HepG2 (cell line): ENCODE results near the gene PBX1.

ENCODE experiments used
- NCOA5 ChIP-seq: sonication (generic); formaldehyde crosslinking; IDR thresholded peaks from 2 replicates; pipeline ENCODE4 v1.4.0; 2020; ENCODE audit warnings: missing genetic modification reagents
- PITX1 ChIP-seq: sonication (generic); formaldehyde crosslinking; IDR thresholded peaks from 2 replicates; pipeline ENCODE4 v1.5.1; 2020; ENCODE audit warnings: mild to moderate bottlenecking, missing genetic modification reagents
- THAP11 ChIP-seq: IDR thresholded peaks from 2 replicates; pipeline ENCODE4 v1.6.1; 2016; ENCODE audit warnings: missing biosample characterization, missing genetic modification reagents
- ZNF224 ChIP-seq: sonication (generic); formaldehyde crosslinking; IDR thresholded peaks from 2 replicates; pipeline ENCODE4 v1.5.0; 2020; ENCODE audit warnings: mild to moderate bottlenecking, missing genetic modification reagents

DNA sequence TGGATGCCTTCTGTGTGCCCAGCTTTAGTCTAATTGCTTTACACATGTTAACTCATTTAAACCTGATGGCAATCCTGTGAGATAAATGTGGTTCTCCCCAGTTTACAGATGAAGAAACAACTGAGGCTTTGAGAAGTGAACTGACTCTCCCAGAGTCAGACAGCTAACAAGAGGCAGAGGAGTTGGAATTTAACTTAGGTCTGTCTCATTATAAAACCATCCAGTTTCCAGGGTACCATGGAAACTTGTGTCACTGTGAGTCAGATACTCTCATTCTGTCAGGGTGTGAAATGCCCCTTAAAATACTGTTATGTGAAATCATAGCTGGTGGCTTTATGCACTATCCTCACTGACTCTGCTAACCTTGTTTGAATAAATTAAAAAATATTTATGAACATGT, 206.6 kb downstream of the PBX1 start:
- TF ChIP-seq PITX1 (CRISPR knock-in tag) = no peak
- no peak for TF ChIP-seq NCOA5 (CRISPR knock-in tag)
- no peak for TF ChIP-seq THAP11 (CRISPR knock-in tag)
- no peak for TF ChIP-seq ZNF224
